ENCODE measurements around the gene SP100.
A peak's percentile ranks its signal among the peaks of the same experiment; 100 is the strongest.
"Not testable (repeated sequence)": the region's sequence is repeated elsewhere in the genome, so short reads cannot be mapped to it uniquely, and the experiment has no call there.

The SP100 gene

DNA sequence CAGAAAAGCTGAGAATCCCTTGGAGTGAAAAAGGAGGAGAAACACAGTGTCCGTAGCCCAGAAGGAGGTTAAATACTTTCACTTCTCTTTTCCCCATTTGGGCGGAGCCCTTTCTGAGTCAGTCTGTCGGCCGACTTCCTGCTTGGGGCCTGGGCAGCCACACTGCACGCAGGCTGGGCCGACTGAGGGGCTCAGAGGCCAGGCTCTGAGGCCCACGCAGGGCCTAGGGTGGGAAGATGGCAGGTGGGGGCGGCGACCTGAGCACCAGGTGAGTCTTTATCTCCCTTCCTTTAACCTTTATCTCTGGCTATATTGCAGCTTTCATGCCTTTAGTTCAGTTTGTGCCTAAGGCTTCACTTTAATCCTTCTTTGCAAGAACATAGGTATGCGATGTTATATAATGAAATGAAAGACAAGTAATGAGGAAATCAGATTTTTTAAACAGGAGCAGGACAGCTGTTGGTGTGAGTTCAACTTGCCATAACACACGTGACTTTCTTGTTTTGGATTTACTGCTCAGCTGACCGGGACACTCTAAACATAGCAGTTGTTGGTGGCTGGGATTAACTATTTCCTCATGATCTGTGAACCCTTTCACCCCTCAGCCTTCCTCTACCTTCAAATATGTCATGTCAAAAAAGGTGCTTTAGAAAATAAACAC, at the start of gene SP100:
SP100 (plus strand) TSS at position 141 of the 661 bp plus-strand sequence; CDS start at position 237, 96 bp downstream.
- DNase-seq: no peak

DNA sequence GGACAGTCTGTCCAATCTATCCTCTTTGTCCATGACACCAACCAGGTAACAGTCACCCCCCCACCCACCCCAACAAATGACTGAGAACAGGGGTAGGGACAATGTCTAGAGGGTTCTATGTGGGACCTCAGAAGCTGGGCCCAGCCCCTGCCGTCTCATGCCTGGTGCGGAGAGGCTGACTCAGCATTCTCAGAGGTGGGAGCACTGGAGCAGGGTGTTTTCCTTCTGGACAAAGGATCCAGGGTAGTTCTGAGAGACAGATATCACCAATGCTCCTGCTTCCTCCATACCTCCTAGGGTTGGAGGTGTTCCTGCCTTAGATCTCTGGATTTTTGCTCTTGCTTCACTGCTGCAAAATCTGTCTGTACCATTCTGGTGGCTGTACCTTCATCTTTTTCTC, 33.9 kb upstream of the SP100 start:
- DNase-seq: no peak

GRCh38 chr2:230383453-230383852, 32.5 kb upstream of the SP100 start:
- DNase-seq: no peak

GRCh38 chr2:230384986-230385385, 31.0 kb upstream of the SP100 start:
- no peak for DNase-seq

DNA sequence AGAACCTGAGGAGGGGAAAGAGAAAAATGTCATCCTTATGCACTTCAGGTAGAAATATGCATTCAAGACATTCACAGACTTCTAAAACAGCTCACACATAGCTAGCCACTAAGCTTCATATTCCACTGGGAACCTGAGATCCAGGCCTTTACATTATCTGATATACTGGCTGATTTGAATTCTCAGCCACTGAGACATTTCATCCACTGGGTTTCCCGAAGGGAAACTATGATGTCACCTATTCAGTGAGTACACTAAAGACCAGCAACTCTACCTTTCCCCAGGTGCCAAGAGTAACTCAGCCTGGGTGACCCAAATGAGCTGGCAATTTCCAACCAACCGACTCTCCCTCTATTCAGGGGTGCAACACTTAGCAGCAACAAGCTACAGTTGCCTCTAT, 21.7 kb upstream of the SP100 start:
- no peak for DNase-seq

DNA sequence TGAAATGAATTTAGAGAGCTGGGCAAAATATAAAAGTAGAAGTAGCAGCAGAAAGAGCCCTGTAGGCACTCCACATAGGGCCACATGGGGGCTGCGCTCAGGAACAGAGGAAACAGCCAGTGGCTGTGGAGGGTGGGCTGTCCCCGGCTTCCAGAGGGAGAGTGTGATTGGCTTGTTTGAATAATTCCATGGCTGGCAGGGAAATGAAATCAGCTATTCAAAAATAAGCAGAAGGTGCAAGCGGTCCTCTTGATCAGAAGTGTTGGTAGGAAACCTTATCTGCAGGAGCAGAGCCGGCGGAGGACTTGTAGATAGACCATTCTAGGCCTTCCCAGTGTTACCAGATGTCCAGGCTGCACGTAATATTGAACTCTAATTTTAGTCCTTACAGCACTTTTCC, 17.3 kb upstream of the SP100 start:
- DNase-seq: not testable (repeated sequence)

DNA sequence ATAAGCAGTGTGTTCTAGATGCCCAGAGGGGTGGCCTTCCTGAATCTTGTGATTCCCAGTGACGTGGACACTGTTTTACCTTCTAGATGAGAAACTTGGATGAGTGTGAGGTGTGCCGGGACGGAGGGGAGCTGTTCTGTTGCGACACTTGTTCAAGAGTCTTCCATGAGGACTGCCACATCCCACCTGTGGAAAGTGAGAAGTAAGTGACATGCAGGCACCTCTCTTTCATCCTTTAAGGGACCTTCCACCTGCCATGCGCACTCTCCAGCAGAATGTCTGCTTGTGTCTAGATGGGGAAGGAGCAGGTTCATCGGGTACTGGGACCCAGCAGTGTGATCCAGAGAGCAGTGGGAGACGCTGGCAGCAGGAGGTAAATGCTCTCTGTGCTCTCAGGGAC, 16.0 kb upstream of the SP100 start:
- DNase-seq: no peak

GRCh38 chr2:230400454-230400853, 15.5 kb upstream of the SP100 start:
- DNase-seq: no peak

DNA sequence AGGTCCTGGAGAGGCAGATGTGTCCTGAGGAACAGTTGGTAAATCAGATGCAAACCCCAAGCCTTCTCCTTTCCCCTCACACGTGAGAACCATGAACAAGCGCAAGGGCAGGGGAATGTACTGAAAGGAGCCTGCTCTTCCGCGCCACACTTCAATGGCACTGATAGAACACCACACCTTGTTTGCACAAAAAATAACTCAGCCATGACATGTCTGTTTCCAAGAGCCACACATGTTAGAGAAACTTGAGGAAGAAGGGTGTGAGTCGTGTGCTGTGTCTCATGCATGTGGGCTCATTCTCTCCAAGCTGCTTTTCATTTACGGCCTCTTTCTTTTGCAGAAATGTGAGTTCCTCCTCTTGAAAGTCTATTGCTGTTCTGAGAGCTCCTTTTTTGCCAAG, 15.0 kb upstream of the SP100 start:
- not testable (repeated sequence) for DNase-seq

DNA sequence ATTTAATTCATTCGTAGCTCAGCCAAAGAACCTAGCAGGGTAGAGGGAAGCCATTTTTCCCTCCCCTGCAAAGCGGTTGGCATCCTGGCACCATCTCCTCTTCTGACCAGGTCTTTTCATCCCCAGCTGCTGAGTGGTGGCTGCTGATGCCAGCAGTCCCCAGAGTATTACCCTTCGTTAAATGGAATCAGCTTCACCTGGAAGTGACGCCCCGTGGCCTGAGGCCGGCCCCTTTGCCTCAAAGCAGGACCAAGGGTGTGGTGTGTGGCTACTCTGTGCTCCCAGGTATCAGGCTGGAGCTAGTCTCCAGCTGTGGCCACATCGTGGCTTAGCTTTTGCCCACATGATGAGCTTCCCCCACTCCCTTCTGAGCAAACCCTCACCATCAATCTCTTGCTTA, 12.3 kb upstream of the SP100 start:
- DNase-seq: no peak

GRCh38 chr2:230405824-230406223, 10.2 kb upstream of the SP100 start:
- no peak for DNase-seq

GRCh38 chr2:230408244-230408842, 7.7 kb upstream of the SP100 start:
- no peak for DNase-seq

- DNase-seq: not testable (repeated sequence)
Measured at GRCh38 chr2:230409316-230409715, 6.7 kb upstream of the SP100 start.

GRCh38 chr2:230410263-230410662, 5.7 kb upstream of the SP100 start:
- no peak for DNase-seq

GRCh38 chr2:230410861-230411569, 5.0 kb upstream of the SP100 start:
- peak; percentile 20 for DNase-seq

DNA sequence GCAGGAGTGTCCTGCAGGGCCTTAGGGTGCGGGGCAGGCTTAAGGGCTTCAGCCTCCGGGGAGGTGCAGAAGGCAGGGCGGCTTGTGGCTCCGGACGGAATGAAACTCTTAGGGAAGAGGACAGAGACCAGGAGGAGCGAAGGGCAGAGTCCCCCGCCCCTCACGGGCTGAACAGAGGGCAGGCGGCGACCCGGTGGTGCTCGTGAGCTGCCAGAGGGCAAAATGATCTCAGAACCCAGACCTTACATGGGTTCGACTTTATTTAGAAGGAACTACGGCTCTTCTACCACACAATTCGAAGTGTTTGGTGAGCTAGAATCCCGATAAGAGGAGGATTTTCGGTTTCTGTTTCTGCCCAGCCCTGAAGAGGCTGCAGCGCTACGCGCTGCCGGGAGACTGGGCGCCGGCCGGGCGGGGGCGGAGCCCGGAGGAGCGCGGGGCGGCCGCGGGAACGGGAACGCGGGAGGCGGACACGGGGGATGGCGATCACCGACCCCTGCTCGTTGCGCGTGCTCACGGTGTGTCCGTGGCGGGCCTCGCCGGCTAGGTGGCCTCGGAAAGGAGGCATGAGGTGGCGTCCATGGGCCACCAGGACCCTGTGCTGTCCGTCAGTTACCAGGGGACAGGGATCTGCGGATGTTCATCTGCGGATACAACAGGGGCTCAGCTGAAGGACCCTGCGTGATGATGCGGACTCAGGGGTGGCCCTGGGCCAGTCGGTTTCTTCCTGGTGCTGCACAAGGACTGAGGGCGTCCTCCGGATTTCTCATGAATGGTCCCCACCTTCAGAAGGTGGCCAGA, 4.2 kb upstream of the SP100 start:
- peak; percentile 91 for DNase-seq

- no peak for DNase-seq
Measured at GRCh38 chr2:230412371-230412711, 3.7 kb upstream of the SP100 start.

GRCh38 chr2:230412846-230413245, 3.2 kb upstream of the SP100 start:
- no peak for DNase-seq

DNA sequence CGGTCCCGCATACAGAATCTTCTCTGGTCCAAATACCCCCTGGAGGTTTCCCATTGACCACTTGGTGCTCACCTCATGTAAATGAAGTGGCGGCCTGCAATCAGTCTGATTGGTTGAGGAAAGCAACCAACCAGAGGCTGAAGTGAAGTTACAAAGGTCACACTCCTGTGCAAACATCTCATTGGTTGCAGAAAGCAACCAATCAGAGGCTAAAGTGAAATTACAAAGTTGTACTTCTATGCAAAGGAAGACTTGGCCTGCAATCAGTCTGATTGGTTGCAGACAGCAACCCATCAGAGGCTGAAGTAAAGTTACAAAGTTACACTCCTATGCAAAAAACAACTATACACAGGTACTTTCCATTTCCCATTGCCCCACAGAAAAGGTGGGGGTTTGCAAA, 2.5 kb upstream of the SP100 start:
- DNase-seq: no peak

DNA sequence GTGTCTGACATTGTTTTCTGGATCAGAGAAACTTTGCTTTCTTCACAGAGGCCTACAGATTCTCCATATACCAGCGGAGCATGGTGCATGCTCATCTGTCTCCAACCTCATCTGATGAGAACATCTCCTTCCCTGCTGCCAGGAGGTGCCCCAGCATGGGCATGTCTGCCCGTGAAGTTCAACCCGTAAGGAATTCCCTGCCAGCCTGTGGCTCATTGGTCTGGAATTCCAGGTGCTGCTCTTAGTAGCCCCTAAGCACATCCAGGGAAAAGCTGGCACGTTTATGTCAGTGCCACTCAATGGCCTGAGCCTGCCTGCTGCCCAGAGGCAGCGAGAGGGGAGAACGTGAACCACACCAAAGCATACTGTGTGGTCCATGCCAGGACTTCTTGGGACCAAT, 1.7 kb upstream of the SP100 start:
- no peak for DNase-seq

DNA sequence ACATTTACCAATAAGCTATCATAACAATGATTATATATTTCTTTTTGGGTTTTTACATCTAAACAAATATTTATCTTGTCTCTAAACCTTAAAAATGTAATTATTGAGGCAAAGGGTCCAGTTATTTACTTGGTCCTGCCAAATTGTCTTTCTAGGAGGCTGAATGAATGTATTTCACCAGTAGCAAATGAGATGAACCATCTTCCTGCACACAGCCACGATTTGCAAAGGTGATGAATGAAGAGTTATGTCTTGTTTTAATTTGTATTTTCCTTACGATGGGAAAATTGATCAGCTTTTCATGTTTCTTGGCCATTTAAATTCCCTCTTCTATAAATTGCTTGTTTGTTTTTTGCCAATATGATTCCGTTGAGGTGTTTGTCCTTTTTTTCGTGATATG, 1.4 kb downstream of the SP100 start:
- no peak for DNase-seq

DNA sequence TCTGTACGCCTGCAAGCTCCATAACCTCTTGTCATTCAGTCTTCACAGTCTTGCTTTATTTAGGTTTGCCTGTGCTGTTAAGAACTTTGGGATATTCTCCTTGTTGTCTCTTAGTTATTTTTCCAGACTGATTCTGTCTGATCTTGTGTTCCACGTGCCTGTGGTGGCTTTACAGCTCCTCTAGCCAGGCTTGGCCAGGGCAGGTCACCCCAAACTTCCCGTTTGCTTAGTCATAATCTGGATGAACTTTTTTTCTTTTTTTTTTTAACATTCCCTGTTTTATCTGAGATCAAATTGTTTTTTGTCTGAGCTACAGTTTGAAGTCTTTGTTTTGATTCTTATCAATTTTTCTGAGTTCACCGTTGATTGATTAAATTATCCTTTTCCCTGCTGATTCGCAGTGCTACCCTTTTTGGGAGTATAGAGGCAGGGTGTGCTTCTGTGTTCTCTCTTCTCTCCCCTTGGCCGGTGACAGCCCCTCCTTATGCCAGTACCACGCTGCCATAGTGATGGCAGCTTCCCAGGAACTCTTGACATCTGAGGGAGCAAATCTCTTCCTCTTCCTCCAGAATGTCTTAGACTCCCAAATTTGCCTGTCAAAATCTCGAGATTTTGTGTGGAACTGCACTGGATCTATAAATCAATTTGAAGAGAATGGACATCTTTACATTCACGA, 2.5 kb downstream of the SP100 start:
- no peak for DNase-seq

GRCh38 chr2:230419181-230419580, 3.2 kb downstream of the SP100 start:
- no peak for DNase-seq

Data from retina (tissue), 1 donor.